Sigmoid colon (tissue), 7 donors: ENCODE results near the gene POLD1. TPM values are rescaled to one million over a fixed set of nuclear protein-coding genes. Genes with fewer than 3 reads are reported as not detected.

ENCODE experiments used
- DNase-seq: peaks from one replicate; pipeline ENCODE4 v3.0.0-alpha.2; 2019
- H3K27ac ChIP-seq, 4 donors: fragments of 200-600 bp; sonication (generic); one replicate each; pipeline ENCODE4 v1.5.1; 2016 to 2019; ENCODE audit warnings: mild to moderate bottlenecking in 1 of 4
- H3K27me3 ChIP-seq, 3 donors: fragments of 200-600 bp; sonication (generic); one replicate each; pipeline ENCODE4 v1.5.1; 2019; ENCODE audit warnings: mild to moderate bottlenecking in 1 of 3
- H3K36me3 ChIP-seq, 4 donors: fragments of 200-600 bp; sonication (generic); one replicate each; pipeline ENCODE4 v1.5.1; 2016 to 2019
- H3K4me1 ChIP-seq, 4 donors: fragments of 200-600 bp; sonication (generic); one replicate each; pipeline ENCODE4 v1.5.1; 2017 to 2019
- H3K4me3 ChIP-seq, 4 donors: fragments of 200-600 bp; sonication (generic); one replicate each; pipeline ENCODE4 v1.5.1; 2017 to 2019; ENCODE audit warnings: mild to moderate bottlenecking in 2 of 4, moderate library complexity in 1 of 4
- H3K9me3 ChIP-seq, 4 donors: fragments of 200-600 bp in 3 of 4; sonication (generic) in 3 of 4; one replicate each; pipeline versions ENCODE4 v1.5.1 to v1.6.1; 2013 to 2019
- EP300 ChIP-seq, 4 donors: sonication (generic); formaldehyde crosslinking; IDR thresholded peaks; one replicate each; pipeline ENCODE4 v1.6.1; 2017; ENCODE audit warnings: antibody characterized with exemption in 4 of 4
- POLR2A ChIP-seq, 2 donors: fragments of 450-650 bp; IDR thresholded peaks; one replicate each; pipeline ENCODE4 v1.6.1; 2016; ENCODE audit warnings: antibody characterized with exemption in 2 of 2, mild to moderate bottlenecking in 2 of 2, moderate library complexity in 2 of 2
- POLR2AphosphoS5 ChIP-seq, 4 donors: sonication (generic); formaldehyde crosslinking; IDR thresholded peaks; one replicate each; pipeline ENCODE4 v1.6.1; 2017; ENCODE audit warnings: antibody characterized with exemption in 4 of 4
- WGBS, 2 donors: extraction: QIAGEN DNeasy Blood & Tissue Kit; methylation state at CpG; one replicate each; pipeline ENCODE4 v1.1.7; 2013; 5-methylcytosine and 5-hydroxymethylcytosine counted together
- intact Hi-C: fragments of 100-400 bp; cut with DNase I; formaldehyde crosslinking; loops from one replicate; pipeline ENCODE4 v1.15.1; 2023
- polyA plus RNA-seq, 3 donors: library from polyadenylated mRNA; stranded (reverse); fragments of 200-250 nt; gene quantifications; one replicate each; pipeline ENCODE4 v1.2.3, GENCODE V29; 2013
- total RNA-seq, 4 donors: library from RNA; depleted of rRNA; stranded (reverse); fragments of >200 nt; gene quantifications; one replicate each; pipeline ENCODE4 v1.1.0, GENCODE V29; 2016
- TF ChIP-seq, protein P1 (sequence below), 4 experiments: fragments of 450-650 bp in 3 of 4; fragments of 200-600 bp in 1 of 4; IDR thresholded peaks; one replicate each; pipeline ENCODE4 v1.5.1; 2016 to 2019; ENCODE audit warnings: antibody characterized with exemption in 4 of 4, mild to moderate bottlenecking in 3 of 4, moderate library complexity in 2 of 4
- donor health status: healthy with polysubstance abuse.
- donor health status: Bipolar disorder and iron deficiency.
- donor health status: healthy.

Gene POLD1
- total and polyA plus RNA-seq, 7 donors, result 9.6 to 44.2 (median 10.8) TPM

DNA sequence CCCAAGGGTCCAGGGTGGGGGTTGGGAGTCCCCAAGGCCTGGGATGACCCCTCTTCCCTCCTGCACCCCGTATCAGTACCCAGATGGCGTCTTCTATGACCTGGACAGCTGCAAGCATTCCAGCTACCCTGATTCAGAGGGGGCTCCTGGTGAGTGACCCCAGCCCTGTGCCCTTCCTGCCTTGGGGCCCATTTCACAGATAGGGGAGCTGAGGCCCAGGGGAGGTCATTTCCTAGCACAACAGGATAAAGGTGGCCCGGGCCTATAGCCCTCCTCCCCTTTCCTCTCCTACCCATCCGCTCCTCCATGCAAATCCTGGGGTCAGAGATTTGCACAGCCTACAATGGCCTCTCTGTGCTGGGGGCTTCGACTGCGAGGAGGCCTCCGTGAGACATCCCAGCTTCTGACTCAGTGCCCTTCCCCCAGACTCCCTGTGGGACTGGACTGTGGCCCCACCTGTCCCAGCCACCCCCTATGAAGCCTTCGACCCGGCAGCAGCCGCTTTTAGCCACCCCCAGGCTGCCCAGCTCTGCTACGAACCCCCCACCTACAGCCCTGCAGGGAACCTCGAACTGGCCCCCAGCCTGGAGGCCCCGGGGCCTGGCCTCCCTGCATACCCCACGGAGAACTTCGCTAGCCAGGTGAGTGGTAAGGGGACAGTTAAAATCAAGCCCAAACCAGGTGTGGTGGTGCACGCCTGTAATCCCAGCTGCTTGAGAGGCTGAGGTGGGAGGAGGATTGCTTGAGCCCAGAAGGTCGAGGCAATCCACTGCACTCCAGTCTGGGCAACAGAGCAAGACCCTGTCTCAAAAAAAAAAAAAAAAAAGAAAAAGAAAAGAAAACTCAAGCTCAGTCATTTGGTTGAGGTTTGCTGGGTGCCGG is 38.5 kb downstream of the POLD1 start:
- Histone ChIP-seq H3K27me3 (peaks cover 19 to 62% (median 60%) of the 10 kb centered on the region in 3 donors), H3K27ac (no peak overlapping the region), H3K4me3 (no peak overlapping the region), H3K9me3 (no peaks in the 10 kb centered on the region), H3K36me3 (no peaks in the 10 kb centered on the region), H3K4me1 (peaks cover 0 to 10% (median 7%) of the 10 kb centered on the region in 4 donors)
- 86 to 88% methylated on average over 18 of the region's 18 CpGs for WGBS, 2 donors
- no peak for DNase-seq
- intact Hi-C loops, result no loop called here
- no peak for TF ChIP-seq EP300 (IDR thresholded peaks at IDR 0.05)
- TF ChIP-seq POLR2AphosphoS5 (IDR thresholded peaks at IDR 0.05), result no peak
- TF ChIP-seq, protein P1, sequence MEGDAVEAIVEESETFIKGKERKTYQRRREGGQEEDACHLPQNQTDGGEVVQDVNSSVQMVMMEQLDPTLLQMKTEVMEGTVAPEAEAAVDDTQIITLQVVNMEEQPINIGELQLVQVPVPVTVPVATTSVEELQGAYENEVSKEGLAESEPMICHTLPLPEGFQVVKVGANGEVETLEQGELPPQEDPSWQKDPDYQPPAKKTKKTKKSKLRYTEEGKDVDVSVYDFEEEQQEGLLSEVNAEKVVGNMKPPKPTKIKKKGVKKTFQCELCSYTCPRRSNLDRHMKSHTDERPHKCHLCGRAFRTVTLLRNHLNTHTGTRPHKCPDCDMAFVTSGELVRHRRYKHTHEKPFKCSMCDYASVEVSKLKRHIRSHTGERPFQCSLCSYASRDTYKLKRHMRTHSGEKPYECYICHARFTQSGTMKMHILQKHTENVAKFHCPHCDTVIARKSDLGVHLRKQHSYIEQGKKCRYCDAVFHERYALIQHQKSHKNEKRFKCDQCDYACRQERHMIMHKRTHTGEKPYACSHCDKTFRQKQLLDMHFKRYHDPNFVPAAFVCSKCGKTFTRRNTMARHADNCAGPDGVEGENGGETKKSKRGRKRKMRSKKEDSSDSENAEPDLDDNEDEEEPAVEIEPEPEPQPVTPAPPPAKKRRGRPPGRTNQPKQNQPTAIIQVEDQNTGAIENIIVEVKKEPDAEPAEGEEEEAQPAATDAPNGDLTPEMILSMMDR (IDR thresholded peaks at IDR 0.05), result no peak
- no peak for TF ChIP-seq POLR2A (IDR thresholded peaks at IDR 0.05)

GRCh38 chr19:50423279-50424113 is 39.3 kb downstream of the POLD1 start:
- no peak for DNase-seq
- intact Hi-C loops, result no loop called here
- WGBS, 2 donors, result 77 to 82% methylated on average over 22 of the region's 22 CpGs
- TF ChIP-seq EP300 (IDR thresholded peaks at IDR 0.05) (no peak), POLR2A (IDR thresholded peaks at IDR 0.05) (no peak), POLR2AphosphoS5 (IDR thresholded peaks at IDR 0.05) (no peak)
- TF ChIP-seq, protein P1 (IDR thresholded peaks at IDR 0.05), result no peak
- Histone ChIP-seq H3K9me3 (no peaks in the 10 kb centered on the region), H3K27me3 (peaks cover 12 to 58% (median 58%) of the 10 kb centered on the region in 3 donors), H3K36me3 (no peaks in the 10 kb centered on the region), H3K27ac (no peak overlapping the region), H3K4me3 (no peak overlapping the region), H3K4me1 (peaks cover 0 to 17% (median 5%) of the 10 kb centered on the region in 4 donors)

- TF ChIP-seq POLR2A (IDR thresholded peaks at IDR 0.05), result no peak
- TF ChIP-seq POLR2AphosphoS5 (IDR thresholded peaks at IDR 0.05), result no peak
- TF ChIP-seq, protein P1 (IDR thresholded peaks at IDR 0.05), result no peak
- no peak for TF ChIP-seq EP300 (IDR thresholded peaks at IDR 0.05)
- Histone ChIP-seq H3K27ac (no peak overlapping the region), H3K36me3 (no peaks in the 10 kb centered on the region), H3K27me3 (peaks cover 2 to 55% (median 44%) of the 10 kb centered on the region in 3 donors), H3K4me1 (peaks cover 0 to 11% (median 0%) of the 10 kb centered on the region in 4 donors), H3K9me3 (no peaks in the 10 kb centered on the region), H3K4me3 (no peak overlapping the region)
- no peak for DNase-seq
- intact Hi-C loops, result no loop called here
- WGBS, 2 donors, result 51 to 58% methylated on average over 7 of the region's 7 CpGs
Observed at GRCh38 chr19:50425581-50425980, 41.4 kb downstream of the POLD1 start.

GRCh38 chr19:50427318-50427925 is 43.3 kb downstream of the POLD1 start:
- no peak for TF ChIP-seq EP300 (IDR thresholded peaks at IDR 0.05)
- TF ChIP-seq, protein P1 (IDR thresholded peaks at IDR 0.05), result no peak
- no peak for TF ChIP-seq POLR2A (IDR thresholded peaks at IDR 0.05)
- TF ChIP-seq POLR2AphosphoS5 (IDR thresholded peaks at IDR 0.05), result no peak
- H3K9me3 ChIP-seq, result no peaks in the 10 kb centered on the region
- peaks cover 7 to 52% (median 44%) of the 10 kb centered on the region in 3 donors for H3K27me3 ChIP-seq
- WGBS, 2 donors, result 81 to 84% methylated on average over 26 of the region's 26 CpGs
- H3K4me3 ChIP-seq, result peak overlapping the region in 3 of 4 donors; percentile 16 to 34 (median 31)
- H3K36me3 ChIP-seq, result no peaks in the 10 kb centered on the region
- peaks cover 0 to 23% (median 15%) of the 10 kb centered on the region in 4 donors for H3K4me1 ChIP-seq
- no peak for DNase-seq
- intact Hi-C loops, result no loop called here
- H3K27ac ChIP-seq, result peak overlapping the region in 1 of 4 donors; percentile 48
